ENCODE data around the gene SMARCD1. TPM values are rescaled to one million over a fixed set of nuclear protein-coding genes. Genes with fewer than 3 reads are reported as not detected.
"Not testable (repeated sequence)": the region's sequence is repeated elsewhere in the genome, so short reads cannot be mapped to it uniquely, and the experiment has no call there.

The SMARCD1 gene
- polyA plus RNA-seq, 10 donors, result 39.8 to 72.4 (median 55.1) TPM

DNA sequence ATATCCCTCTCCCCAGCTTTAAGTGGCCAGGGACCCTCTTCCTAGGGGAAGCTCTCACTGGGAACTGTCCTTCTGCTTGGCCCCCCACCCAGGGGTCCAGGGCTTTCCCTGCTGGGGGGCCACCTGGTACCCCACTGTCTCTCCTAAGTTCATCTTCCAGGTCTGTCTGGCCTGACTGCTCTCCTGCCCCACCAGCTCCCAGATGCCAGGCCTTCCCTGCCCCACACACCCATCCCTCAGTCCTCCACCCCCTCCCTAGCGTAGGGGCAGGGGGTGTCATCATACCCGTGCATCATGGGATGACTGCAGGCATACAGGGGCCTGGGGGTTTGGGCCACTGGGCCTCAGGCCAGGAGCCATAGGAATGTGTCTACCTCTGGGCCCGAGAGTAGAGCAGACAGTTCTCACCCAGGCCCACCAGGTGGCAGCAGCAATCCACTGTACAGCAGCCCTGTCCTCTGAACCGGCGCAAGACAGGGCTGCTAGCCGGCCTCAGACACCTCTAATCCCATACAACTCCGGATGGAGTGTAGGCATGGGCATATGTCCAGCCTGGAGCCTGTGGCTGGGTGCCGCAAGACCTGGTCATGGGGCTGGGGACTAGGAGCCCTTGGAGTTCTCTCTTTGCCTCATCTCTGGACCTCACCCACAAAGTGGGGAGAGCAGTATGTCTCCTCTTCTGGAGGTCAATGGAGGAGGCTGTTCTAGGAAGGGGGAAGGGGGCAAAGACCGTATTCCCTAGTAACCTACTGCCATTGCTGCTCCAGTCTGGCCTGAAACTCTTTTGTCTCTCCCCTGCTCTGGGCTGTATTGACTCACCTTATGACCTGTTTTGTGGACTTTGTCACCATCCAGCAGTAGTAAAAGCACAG lies 10.0 kb upstream of the SMARCD1 start:
- peak; percentile 68 to 90 (median 81) for DNase-seq

DNA sequence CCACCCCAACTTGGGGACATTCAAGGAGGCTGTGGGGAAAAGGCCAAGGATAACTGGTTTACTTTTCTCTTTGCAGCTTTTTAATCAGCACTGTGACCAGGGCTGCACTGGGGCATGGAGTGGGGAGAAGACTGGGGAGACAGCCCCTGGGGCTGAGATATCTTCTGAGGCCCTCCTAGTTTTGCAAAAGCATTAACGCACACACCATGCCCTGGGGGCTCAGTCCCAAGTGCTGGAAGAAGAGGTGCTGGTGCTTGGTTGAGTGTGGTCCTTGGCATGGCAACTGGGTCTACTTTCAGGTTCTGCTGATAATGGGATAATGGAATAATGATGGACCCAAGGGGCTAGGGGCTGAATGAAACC lies 9.4 kb upstream of the SMARCD1 start:
- no peak for DNase-seq

- DNase-seq, result no peak
Measured at GRCh38 chr12:50077099-50077498, 8.0 kb upstream of the SMARCD1 start.

- DNase-seq, result no peak
Measured at GRCh38 chr12:50078281-50078680, 6.9 kb upstream of the SMARCD1 start.

DNA sequence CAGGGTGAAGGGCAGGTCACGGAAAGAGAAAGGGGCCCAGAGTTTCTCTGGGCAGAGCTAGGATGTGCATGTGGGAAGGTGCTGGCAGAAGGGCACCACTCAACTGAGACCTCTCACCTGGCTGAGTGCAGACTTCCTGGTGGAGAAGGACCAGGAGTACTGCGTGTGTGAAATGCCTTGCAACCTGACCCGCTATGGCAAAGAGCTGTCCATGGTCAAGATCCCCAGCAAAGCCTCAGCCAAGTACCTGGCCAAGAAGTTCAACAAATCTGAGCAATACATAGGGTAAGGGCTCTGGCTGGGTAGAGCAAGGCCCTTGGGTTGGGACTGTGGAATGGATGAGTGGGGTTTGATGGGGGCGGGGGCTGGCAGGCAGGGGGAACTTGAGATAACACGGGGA lies 5.4 kb upstream of the SMARCD1 start:
- no peak for DNase-seq

- no peak for DNase-seq
Measured at GRCh38 chr12:50081096-50081808, 3.9 kb upstream of the SMARCD1 start.

GRCh38 chr12:50082644-50083043 lies 2.5 kb upstream of the SMARCD1 start:
- DNase-seq, result no peak

- no peak for DNase-seq
Measured at GRCh38 chr12:50083301-50083700, 1.8 kb upstream of the SMARCD1 start.

- DNase-seq, result not testable (repeated sequence)
Measured at GRCh38 chr12:50084409-50084774, 750 bp upstream of the SMARCD1 start.

GRCh38 chr12:50085615-50086072 lies 502 bp downstream of the SMARCD1 start:
- DNase-seq, result peak in 1 of 3 donors; percentile 66

DNA sequence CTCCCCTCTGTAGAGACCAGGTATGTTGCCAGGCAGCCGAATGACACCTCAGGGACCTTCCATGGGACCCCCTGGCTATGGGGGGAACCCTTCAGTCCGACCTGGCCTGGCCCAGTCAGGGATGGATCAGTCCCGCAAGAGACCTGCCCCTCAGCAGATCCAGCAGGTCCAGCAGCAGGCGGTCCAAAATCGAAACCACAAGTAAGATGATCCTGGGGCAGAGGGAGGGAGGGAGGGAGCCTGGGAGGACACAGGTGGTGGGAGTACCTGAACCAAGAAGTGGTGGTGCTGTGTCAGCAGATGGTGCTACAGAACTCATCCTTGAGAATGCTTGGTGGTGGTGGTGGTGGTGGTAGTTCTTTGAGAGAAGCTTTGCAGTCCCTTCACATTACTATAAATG lies 1.0 kb downstream of the SMARCD1 start:
- no peak for DNase-seq

DNA sequence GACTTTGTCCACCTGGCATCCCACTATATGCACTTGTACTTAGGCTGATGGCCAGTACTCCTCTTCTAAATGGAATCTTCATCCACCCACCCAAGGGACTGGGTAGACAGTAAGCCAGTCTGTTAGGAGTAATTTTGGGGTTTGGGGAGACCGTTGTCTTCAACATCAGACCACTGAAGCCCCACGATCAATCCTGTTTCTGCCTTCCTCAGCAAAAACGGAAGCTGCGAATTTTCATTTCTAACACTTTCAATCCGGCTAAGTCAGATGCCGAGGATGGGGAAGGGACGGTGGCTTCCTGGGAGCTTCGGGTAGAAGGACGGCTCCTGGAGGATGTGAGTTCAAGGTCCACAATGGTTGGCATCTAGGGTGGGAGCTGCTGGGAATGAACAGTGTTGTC lies 2.0 kb downstream of the SMARCD1 start:
- no peak for DNase-seq

- no peak for DNase-seq
Measured at GRCh38 chr12:50087995-50088394, 2.9 kb downstream of the SMARCD1 start.

DNA sequence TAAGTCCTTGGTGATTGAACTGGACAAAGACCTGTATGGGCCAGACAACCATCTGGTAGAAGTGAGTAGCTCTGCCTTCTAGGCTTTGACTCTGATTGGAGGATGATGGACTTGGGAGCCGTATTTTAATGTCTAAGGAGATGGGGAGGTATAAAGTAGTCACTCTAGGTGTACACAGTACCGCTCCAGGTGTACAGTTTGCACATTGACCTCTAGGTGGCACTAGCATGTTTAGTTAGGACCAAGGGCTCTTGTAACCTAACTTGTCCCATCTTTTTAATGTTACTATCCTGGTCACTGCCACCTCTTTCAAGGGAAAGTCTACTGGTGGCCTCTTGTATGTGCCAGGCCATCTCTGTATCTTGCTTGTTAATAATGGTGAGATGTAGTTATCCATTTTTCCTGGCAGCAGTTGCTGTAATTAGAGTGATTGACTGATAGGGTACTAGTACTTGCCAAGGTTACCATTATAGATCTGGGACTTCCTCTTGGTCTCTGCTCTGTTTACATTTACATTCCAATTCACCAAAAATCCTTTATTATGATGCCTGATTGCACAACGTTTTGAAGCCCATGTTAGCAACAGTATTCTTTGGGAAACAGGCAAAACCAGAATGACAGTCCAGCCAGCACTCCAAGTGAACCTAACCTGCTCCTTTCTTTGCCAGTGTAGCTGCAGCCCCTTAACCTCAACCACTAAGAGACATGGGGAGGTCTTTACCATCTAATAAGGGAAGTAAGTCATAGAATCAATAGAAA lies 3.6 kb downstream of the SMARCD1 start:
- peak in 2 of 3 donors; percentile 33 to 57 for DNase-seq

- DNase-seq, result no peak
Measured at GRCh38 chr12:50089730-50090129, 4.6 kb downstream of the SMARCD1 start.

DNA sequence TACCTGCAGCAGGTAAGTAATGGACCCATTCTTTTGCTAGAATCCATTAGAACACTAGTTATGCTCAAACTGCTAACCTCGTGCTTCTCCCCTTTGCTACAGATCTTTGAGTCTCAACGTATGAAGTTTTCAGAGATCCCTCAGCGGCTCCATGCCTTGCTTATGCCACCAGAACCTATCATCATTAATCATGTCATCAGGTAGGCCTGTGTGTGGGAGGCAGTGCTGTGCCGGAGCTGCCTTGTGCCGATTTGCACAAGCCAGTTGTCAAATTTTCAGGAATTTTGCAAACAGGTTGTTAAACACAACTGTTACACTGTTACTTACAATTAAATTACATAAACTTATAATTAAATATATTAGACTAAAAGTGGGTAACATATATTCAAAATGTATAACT lies 5.2 kb downstream of the SMARCD1 start:
- DNase-seq, result no peak

DNA sequence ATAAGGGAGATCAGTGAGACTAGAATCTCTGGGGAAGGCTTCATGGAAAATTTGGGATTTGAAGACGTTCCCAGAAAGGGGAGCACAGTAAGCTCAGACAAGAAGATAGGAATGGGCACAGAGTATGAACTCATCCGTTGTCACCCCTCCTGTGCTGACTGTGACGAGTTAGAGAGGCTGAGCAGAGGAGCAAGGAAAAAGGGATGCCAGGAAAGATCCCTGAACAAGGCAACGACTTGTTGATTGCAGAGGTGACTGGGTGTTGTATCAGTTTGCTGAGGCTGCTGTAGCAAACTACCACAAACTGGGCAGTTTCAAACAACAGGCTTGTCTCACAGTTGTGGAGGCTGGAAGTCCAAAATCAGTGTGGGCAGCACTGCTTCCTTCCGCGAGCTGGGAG lies 12.8 kb downstream of the SMARCD1 start:
- no peak for DNase-seq

DNA sequence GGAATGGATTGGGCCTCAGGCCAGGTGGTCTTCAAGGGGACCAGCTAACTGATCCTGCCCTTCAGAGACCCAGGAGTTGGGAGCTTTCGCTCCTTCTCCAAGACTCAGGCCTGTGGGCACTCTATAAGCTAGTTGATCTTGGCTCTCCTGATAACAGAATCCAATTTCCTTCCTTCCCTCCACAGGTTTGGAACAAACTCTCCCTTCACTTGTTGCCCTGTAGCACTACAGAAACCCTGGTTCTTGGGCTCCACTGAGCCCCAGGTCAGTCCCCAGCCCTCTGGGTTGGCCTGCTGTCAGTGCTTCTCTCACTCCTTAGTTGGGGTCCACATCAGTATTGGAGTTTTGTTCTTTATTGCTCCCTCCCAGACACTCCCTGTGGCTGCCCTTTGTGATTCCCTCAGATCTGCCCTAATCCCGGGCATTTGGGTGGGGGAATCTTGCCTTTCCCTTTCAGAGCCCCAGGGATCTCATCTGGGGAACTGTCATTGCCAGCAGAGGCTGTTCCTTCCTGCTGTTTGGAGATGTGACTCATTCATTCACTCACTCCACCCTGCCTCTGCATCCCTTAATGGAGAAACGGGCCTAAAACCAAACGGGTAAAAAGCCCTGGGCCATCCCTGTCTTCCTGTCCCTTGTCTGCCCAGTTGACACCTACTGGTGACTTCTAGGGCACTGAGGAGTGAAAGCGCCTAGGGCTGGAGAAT lies 14.3 kb downstream of the SMARCD1 start:
- DNase-seq, result no peak

- no peak for DNase-seq
Measured at GRCh38 chr12:50100561-50100960, 15.4 kb downstream of the SMARCD1 start.

GRCh38 chr12:50101663-50102062 lies 16.5 kb downstream of the SMARCD1 start:
- DNase-seq, result peak in 2 of 3 donors; percentile 26 to 57

DNA sequence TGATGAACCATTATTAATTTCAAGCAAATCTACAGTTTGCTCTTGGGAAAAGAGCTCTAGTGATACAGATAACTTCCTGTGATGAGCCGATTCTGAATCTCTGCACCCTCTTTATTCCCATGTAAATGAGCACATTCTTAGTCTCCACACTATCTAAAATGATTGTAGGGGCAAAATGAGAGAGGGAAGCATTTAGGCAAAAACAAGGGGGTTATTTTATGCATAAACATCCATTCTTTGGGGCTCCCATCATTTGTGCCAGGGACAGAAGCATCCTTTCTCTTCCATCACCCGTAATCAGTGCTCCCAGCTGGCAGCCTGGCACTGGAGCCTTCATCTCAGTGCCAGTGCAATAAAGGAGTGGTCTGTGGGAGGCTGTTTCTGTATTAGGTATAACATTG lies 17.0 kb downstream of the SMARCD1 start:
- no peak for DNase-seq

Measured in muscle of back (tissue), 11 donors.